Erythroblast (primary cell): ENCODE results near the gene PARP6.

Experiments used
- GATA1 ChIP-seq: IDR thresholded peaks from 2 replicates; pipeline ENCODE4 v1.6.1; 2011; ENCODE audit warnings: low read depth, mild to moderate bottlenecking, control low read depth, low read length, moderate library complexity
- POLR2A ChIP-seq: IDR thresholded peaks from 2 replicates; pipeline ENCODE4 v1.6.1; 2011; ENCODE audit warnings: mild to moderate bottlenecking, low read length

- TF ChIP-seq POLR2A (no peak), GATA1 (no peak)
Observed at GRCh38 chr15:72195101-72195511, 77.2 kb downstream of the PARP6 start.
